ENCODE results near the gene EXOC3L2. TPM values are rescaled to one million over a fixed set of nuclear protein-coding genes. Genes with fewer than 3 reads are reported as not detected.

EXOC3L2 gene
- total RNA-seq, 1 donor from 2014 or later: 3.6 TPM

DNA sequence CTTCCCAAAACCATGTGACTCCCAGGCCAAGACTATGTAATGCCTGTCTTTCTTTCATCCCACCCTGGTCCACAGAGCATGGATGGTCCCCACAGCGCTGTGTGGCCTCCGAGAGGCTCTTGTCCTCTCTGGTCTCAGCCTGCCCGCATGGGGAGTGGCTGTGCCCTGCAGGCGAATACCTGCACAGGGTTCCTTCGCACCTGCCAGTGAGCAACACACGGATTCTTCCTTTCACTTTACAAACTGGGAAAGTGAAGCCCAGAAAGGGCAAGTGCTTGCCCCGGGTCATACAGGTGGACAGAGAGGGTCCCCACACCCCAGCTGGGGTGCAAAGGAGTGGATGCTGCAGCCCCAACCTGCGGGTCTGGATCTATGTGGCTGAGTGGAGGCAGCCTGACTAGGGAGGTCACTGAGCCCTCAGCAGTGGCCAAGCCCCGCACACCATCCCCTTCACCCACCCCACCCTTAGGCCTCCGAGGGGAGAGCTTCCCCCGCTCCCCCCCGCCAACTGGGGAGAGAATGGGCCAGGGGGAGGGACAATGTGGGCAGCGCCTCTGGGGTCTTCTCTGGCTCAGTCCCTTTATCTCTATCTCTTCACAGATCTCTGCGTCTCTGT lies 5.1 kb upstream of the EXOC3L2 start:
- Histone ChIP-seq H3K27ac (peak overlapping the region; percentile 68), H3K9me3 (no peaks in the 10 kb centered on the region), H3K27me3 (ENCODE audit: low read depth) (no peaks in the 10 kb centered on the region), H3K4me1 (peaks cover 33% of the 10 kb centered on the region), H3K36me3 (no peaks in the 10 kb centered on the region), H3K4me3 (peak overlapping the region; percentile 81)
- ATAC-seq: peak in 1 of 2 donors; percentile 2
- intact Hi-C loops (cut with DNase I): no loop called here
- DNase-seq: no peak
- TF ChIP-seq CTCF (IDR thresholded peaks at IDR 0.05): no peak

DNA sequence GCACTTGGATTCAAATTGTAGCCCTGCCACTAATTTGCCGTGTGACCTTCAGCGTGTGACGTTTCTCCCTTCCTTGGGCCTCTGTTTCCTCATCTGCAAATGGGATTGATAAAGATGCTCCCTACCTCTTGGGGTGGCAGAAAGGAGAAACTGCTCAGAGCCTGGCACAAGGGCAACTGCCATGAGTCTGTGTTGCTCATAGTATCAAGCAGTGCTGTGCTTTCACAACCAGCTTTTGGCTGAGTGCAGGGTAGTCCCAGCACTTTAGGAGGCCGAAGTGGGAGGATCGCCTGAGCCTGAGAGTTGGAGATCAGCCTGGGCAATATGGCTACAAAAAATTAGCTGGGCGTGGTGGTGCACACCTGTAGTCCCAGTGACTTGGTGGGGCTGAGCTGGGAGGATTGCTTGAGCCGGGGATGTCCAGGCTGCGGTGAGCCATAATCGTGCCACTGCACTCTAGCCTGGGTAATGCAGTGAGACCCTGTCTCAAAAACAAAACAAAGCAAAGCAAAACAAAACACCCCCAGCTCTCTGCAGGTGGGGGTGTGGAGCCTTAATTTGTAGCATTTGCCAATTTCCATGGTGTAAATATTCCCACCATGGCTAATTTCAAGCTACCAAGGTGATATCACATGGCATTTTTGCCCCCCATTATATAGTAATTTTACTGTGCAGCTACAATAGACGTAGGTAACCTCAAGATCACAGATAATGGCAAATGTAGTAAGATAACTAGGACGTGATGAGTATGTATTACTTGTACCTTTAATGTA lies 4.2 kb upstream of the EXOC3L2 start:
- no peaks in the 10 kb centered on the region for H3K9me3 ChIP-seq
- ATAC-seq (no peak), DNase-seq (no peak)
- H3K4me1 ChIP-seq: peaks cover 33% of the 10 kb centered on the region
- no peaks in the 10 kb centered on the region for H3K36me3 ChIP-seq
- no peak overlapping the region for H3K4me3 ChIP-seq
- no peaks in the 10 kb centered on the region for H3K27me3 ChIP-seq (ENCODE audit: low read depth)
- TF ChIP-seq CTCF (IDR thresholded peaks at IDR 0.05): no peak
- intact Hi-C loops (cut with DNase I): no loop called here
- no peak overlapping the region for H3K27ac ChIP-seq

DNA sequence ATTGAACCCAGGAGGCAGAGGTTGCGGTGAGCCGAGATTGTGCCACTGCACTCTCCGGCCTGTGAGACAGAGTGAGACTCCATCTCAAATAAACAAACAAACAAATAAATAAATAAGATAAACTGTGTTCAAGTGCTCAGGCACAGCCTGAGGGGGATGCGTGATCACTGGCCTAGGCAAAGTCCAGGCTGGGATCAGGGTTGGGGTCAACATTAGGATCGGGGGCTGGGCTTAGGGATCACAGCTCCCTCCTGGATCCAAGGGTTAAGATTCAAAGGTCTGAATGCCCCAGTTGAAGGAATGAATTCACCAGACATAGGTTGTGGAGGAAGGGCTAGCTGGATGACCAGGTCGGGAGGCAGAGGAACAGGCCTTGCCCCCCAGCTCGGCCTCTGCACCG lies 1.9 kb upstream of the EXOC3L2 start:
- Histone ChIP-seq H3K27me3 (ENCODE audit: low read depth) (no peaks in the 10 kb centered on the region), H3K9me3 (no peaks in the 10 kb centered on the region), H3K36me3 (no peaks in the 10 kb centered on the region), H3K4me3 (no peak overlapping the region), H3K4me1 (peaks cover 14% of the 10 kb centered on the region), H3K27ac (no peak overlapping the region)
- intact Hi-C loops (cut with DNase I): no loop called here
- DNase-seq (no peak), ATAC-seq (no peak)
- TF ChIP-seq CTCF (IDR thresholded peaks at IDR 0.05): no peak

GRCh38 chr19:45245826-45246225 lies 619 bp upstream of the EXOC3L2 start:
- H3K4me1 ChIP-seq: peaks cover 11% of the 10 kb centered on the region
- no peaks in the 10 kb centered on the region for H3K36me3 ChIP-seq
- no peaks in the 10 kb centered on the region for H3K9me3 ChIP-seq
- intact Hi-C loops (cut with DNase I): no loop called here
- DNase-seq: no peak
- H3K4me3 ChIP-seq: no peak overlapping the region
- no peaks in the 10 kb centered on the region for H3K27me3 ChIP-seq (ENCODE audit: low read depth)
- no peak for TF ChIP-seq CTCF (IDR thresholded peaks at IDR 0.05)
- H3K27ac ChIP-seq: peak overlapping the region; percentile 62
- ATAC-seq: no peak

DNA sequence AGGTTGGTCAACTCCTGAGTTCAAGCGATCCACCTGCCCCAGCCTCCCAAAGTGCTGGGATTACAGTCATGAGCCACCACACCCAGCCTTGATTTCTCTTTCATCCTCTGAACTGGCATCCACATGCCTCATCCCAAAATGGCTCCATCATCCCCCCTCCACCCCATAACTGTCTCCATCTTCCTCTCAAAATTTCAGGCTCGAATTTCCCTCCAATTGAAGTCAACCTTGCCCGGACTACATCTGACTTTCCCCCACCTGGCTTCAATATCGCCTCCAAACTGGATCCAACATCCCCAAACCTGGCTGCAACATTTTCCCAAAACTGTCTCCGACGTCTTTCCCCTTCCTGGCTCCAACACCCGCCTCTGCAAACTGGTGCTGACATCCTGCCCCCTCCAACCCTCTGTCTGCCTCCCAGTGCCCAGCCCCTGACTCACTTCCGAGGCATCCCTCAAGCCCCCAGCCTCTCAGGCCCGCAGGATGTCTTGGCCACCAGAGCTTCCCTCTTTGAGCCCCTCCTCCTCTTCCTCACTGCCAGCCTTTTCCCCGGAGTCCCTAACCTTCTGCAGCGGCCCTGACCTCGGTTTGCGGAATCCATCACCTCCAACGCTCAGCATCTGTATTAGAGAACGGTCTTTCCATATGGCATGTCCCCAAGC lies 943 bp downstream of the EXOC3L2 start:
- DNase-seq (no peak), ATAC-seq (no peak)
- no peak for TF ChIP-seq CTCF (IDR thresholded peaks at IDR 0.05)
- Histone ChIP-seq H3K4me1 (peaks cover 4% of the 10 kb centered on the region), H3K9me3 (no peaks in the 10 kb centered on the region), H3K27me3 (ENCODE audit: low read depth) (no peaks in the 10 kb centered on the region), H3K27ac (no peak overlapping the region), H3K4me3 (peak overlapping the region; percentile 37), H3K36me3 (no peaks in the 10 kb centered on the region)
- intact Hi-C loops (cut with DNase I): no loop called here

All from lower lobe of right lung (tissue), 2 donors.